ENCODE measurements around the gene FLACC1. TPM values are rescaled to one million over a fixed set of nuclear protein-coding genes. Genes with fewer than 3 reads are reported as not detected.

Gene FLACC1
- total RNA-seq, 1 donor from 2014 or later = 1.2 TPM

DNA sequence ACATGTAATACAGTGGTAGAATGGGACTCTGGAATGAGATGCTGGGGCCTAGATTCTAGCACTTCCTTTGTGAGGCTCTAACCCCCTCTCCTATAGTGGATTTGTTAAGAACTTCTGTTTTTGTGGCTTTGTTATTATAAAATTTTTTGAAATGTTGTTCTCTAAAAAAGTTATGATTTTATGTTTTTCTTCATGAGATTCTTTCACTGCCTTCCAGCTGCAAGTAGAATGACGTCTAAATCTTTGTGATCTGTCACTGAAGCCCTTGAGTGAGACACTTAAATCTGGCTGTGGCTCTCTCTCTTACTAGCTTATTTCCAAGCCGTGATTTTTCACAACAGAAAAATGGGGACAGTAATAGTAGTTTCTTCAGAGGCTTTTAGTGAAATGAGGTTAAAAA lies 95.2 kb downstream of the FLACC1 start:
- Mint-ChIP-seq H3K4me3 (no peak overlapping the region), H3K9me3 (no peaks in the 10 kb centered on the region), H3K4me1 (peaks cover 39% of the 10 kb centered on the region), H3K36me3 (peaks cover 4% of the 10 kb centered on the region), H3K27ac (peak overlapping the region; percentile 0), H3K27me3 (ENCODE audit: low read depth) (no peaks in the 10 kb centered on the region)
- TF ChIP-seq, protein P1, sequence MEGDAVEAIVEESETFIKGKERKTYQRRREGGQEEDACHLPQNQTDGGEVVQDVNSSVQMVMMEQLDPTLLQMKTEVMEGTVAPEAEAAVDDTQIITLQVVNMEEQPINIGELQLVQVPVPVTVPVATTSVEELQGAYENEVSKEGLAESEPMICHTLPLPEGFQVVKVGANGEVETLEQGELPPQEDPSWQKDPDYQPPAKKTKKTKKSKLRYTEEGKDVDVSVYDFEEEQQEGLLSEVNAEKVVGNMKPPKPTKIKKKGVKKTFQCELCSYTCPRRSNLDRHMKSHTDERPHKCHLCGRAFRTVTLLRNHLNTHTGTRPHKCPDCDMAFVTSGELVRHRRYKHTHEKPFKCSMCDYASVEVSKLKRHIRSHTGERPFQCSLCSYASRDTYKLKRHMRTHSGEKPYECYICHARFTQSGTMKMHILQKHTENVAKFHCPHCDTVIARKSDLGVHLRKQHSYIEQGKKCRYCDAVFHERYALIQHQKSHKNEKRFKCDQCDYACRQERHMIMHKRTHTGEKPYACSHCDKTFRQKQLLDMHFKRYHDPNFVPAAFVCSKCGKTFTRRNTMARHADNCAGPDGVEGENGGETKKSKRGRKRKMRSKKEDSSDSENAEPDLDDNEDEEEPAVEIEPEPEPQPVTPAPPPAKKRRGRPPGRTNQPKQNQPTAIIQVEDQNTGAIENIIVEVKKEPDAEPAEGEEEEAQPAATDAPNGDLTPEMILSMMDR (IDR thresholded peaks at IDR 0.05; ENCODE audit: unreplicated experiment) = no peak
- DNase-seq (ENCODE audit: low spot score in 2 of 2, unreplicated experiment in 2 of 2) = no peak

DNA sequence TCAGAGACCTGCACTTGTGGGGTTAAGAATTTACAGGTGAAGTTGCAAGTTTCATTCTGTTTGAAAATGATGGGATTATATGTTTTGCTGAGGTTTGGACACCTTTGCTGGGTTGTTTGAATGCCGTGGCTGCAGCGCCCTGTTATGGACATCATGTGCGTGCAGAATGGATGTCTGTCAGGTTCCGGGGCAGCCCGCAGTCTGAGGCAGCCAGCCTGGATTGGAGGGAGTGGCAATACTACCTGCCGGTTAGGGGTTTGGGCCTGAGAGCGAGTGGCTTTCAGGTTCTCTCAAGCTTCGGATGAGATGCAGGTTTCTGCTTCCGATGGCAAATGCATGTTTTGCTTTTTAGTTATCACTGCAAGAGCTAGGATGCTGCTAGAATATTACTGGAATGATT lies 95.7 kb downstream of the FLACC1 start:
- Mint-ChIP-seq H3K27ac (peak overlapping the region; percentile 35), H3K4me1 (peaks cover 39% of the 10 kb centered on the region), H3K4me3 (no peak overlapping the region), H3K27me3 (ENCODE audit: low read depth) (no peaks in the 10 kb centered on the region), H3K36me3 (peaks cover 3% of the 10 kb centered on the region), H3K9me3 (no peaks in the 10 kb centered on the region)
- DNase-seq (ENCODE audit: low spot score in 2 of 2, unreplicated experiment in 2 of 2) = no peak
- TF ChIP-seq, protein P1 (IDR thresholded peaks at IDR 0.05; ENCODE audit: unreplicated experiment) = no peak

DNA sequence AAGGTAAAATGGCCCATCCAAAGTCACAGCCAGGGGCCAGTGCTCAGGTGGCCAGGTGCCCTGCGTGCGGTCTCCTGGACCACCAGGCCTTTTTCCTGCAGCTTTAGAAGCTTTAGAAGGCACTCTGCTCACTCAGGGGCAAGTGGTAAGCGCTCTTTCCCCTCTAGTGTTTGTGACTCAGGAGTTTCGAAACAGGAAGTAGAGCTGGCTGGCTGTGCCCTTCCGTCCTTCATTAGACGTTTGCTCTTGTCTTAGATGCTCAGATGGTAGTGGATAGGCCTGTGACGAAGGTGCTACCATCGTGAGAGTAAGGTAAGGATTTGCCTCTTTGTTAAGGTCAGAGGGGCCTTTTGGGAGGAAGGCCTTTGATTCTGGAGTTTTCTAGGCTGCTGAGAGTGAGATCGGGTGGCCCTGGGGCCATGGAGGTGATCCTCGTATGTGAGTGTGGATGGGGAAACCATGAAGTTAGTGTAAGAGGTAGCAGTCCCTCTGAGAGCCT lies 96.8 kb downstream of the FLACC1 start, which contains the start of gene CASP8:
Gene CASP8, plus strand, starts transcription at position 235 of the 499 bp plus-strand sequence. CDS start 5,951 bp downstream, outside the sequence.
- DNase-seq (ENCODE audit: low spot score in 2 of 2, unreplicated experiment in 2 of 2) = no peak
- Mint-ChIP-seq H3K4me1 (peaks cover 39% of the 10 kb centered on the region), H3K27ac (peak within 1 kb of the TSS; percentile 40), H3K27me3 (ENCODE audit: low read depth) (no peaks in the 10 kb centered on the region), H3K4me3 (peak within 1 kb of the TSS; percentile 80), H3K9me3 (no peaks in the 10 kb centered on the region), H3K36me3 (no peaks in the 10 kb centered on the region)
- TF ChIP-seq, protein P1 (IDR thresholded peaks at IDR 0.05; ENCODE audit: unreplicated experiment) = no peak

DNA sequence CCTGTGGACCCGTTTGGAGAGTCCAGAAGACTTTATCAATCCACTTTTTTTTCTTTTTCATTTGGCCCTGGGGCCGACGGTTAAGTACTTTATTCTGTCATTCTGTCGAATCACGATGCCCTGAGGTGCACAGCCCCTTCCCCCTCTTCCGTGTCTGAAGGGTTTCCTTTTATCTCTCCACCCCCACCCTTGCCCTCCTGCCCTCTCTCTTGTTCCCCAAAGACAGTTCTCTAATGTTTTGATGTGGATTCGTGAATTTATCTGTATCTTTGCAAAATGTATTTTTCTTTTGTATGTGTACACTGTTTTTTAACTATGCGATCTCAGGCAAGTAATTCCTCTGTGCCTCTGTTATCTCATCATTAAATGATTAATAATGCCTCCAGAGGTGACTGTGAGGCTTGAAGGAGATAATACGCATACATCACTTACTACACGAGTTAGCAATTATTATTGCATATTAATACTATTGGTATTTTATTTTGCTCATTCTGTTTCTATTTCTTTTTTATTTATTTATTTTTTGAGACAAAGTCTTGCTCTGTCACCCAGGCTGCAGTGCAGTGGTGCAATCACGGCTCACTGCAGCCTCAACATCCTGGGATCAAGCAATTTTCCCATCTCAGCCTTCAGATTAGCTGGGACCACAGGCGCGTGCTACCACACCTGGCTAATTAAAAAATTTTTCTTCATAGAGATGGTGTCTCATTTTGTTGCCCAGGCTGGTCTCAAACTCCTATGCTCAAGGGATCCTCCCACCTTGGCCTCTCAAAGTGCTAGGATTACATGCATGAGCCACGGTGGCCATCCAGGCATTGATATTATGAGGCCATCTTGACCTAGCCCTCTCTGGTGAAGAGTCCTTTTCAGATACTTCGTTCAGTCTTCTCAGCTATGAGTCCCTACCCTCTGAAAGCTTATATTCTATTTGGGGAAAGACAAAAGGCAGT lies 98.2 kb downstream of the FLACC1 start:
- Mint-ChIP-seq H3K4me3 (peak overlapping the region; percentile 80), H3K36me3 (no peaks in the 10 kb centered on the region), H3K27ac (peak overlapping the region; percentile 98), H3K9me3 (no peaks in the 10 kb centered on the region), H3K4me1 (peaks cover 44% of the 10 kb centered on the region), H3K27me3 (ENCODE audit: low read depth) (no peaks in the 10 kb centered on the region)
- TF ChIP-seq, protein P1 (IDR thresholded peaks at IDR 0.05; ENCODE audit: unreplicated experiment) = no peak
- DNase-seq (ENCODE audit: low spot score in 2 of 2, unreplicated experiment in 2 of 2) = no peak

DNA sequence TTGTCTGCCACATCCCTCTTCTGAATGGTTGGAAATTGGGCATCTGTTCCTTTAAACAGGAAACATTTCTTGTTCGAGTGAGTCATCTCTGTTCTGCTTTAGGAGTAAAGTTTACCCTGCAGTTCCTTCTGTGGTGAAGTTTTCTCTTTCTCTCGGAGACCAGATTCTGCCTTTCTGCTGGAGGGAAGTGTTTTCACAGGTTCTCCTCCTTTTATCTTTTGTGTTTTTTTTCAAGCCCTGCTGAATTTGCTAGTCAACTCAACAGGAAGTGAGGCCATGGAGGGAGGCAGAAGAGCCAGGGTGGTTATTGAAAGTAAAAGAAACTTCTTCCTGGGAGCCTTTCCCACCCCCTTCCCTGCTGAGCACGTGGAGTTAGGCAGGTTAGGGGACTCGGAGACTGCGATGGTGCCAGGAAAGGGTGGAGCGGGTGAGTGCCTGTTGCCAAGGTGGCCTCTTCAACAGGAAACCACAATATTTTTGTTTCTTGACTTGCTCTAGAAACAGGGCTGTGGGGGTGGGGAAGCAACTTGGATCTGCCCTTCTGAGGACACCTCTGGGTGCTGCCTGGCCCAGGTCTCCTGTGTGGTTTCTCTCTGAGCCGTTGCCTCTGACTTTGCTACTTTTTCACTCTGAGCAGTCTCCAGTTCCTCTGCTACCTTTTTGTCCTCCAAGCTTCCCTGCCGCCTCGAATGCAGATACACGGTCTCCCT lies 99.0 kb downstream of the FLACC1 start:
- Mint-ChIP-seq H3K4me3 (peak overlapping the region; percentile 80), H3K27me3 (ENCODE audit: low read depth) (no peaks in the 10 kb centered on the region), H3K9me3 (no peaks in the 10 kb centered on the region), H3K36me3 (no peaks in the 10 kb centered on the region), H3K4me1 (peaks cover 38% of the 10 kb centered on the region), H3K27ac (peak overlapping the region; percentile 98)
- TF ChIP-seq, protein P1 (IDR thresholded peaks at IDR 0.05; ENCODE audit: unreplicated experiment) = no peak
- peak in 1 of 2 experiments; percentile 41 for DNase-seq (ENCODE audit: low spot score in 2 of 2, unreplicated experiment in 2 of 2)
